Gastrocnemius medialis (tissue), 4 donors: Measurements from ENCODE around the gene KRTAP9-6. TPM values are rescaled to one million over a fixed set of nuclear protein-coding genes. Genes with fewer than 3 reads are reported as not detected.
A peak's percentile ranks its signal among the peaks of the same experiment; 100 is the strongest.

Experiments used
- ATAC-seq, 2 donors: fragments of 150-250 bp; one replicate each; pipeline ENCODE4 v1.9.1; 2016
- DNase-seq, 2 donors: peaks; one replicate each; pipeline ENCODE4 v3.0.0-alpha.2; 2019
- H3K27ac ChIP-seq, 4 donors: fragments of 200-600 bp; sonication (generic); 1 replicate in 1 of 4; 2 replicates in 3 of 4; pipeline ENCODE4 v1.5.1; 2016 to 2018; ENCODE audit warnings: mild to moderate bottlenecking in 2 of 4, moderate library complexity in 1 of 4
- H3K27me3 ChIP-seq, 3 donors: fragments of 200-600 bp; sonication (generic) in 2 of 3; 1 replicate in 1 of 3; 2 replicates in 2 of 3; pipeline versions ENCODE4 v1.5.1 to v1.6.0; 2016 to 2019; ENCODE audit warnings: mild to moderate bottlenecking in 1 of 3, moderate library complexity in 1 of 3
- H3K36me3 ChIP-seq, 2 donors: fragments of 200-600 bp; sonication (generic) in 1 of 2; one replicate each; pipeline ENCODE4 v1.5.1; 2017 to 2018
- H3K4me1 ChIP-seq, 2 donors: fragments of 200-600 bp; sonication (generic) in 1 of 2; one replicate each; pipeline ENCODE4 v1.5.1; 2016 to 2017; ENCODE audit warnings: mild to moderate bottlenecking in 2 of 2
- H3K4me3 ChIP-seq, 4 donors: fragments of 200-600 bp; sonication (generic) in 3 of 4; 1 replicate in 1 of 4; 2 replicates in 3 of 4; pipeline ENCODE4 v1.5.1; 2016 to 2019; ENCODE audit warnings: mild to moderate bottlenecking in 2 of 4
- H3K9me3 ChIP-seq, 3 donors: fragments of 200-600 bp; sonication (generic) in 2 of 3; 1 replicate in 1 of 3; 2 replicates in 2 of 3; pipeline ENCODE4 v1.5.1; 2016 to 2019
- CTCF ChIP-seq, 5 experiments: fragments of 450-650 bp in 3 of 5; fragments of 200-600 bp in 2 of 5; sonication (generic) in 2 of 5; IDR thresholded peaks in 4 of 5; conservative IDR thresholded peaks in 1 of 5; 1 replicate in 4 of 5; 2 replicates in 1 of 5; pipeline ENCODE4 v1.5.1; 2016 to 2019; ENCODE audit warnings: antibody characterized with exemption in 5 of 5, mild to moderate bottlenecking in 3 of 5, moderate library complexity in 3 of 5
- POLR2A ChIP-seq, 2 donors: fragments of 450-650 bp; IDR thresholded peaks; one replicate each; pipeline ENCODE4 v1.6.1; 2017; ENCODE audit warnings: antibody characterized with exemption in 2 of 2, mild to moderate bottlenecking in 2 of 2, moderate library complexity in 2 of 2
- in situ Hi-C, 4 donors: fragments of 200-750 bp; cut with MboI; loops; one replicate each; pipeline versions ENCODE4 v1.15.0 to v1.8.0; 2017; ENCODE audit warnings: low sequenced_read_pairs in 4 of 4
- intact Hi-C: fragments of 100-400 bp; cut with DNase I; formaldehyde crosslinking; loops from one replicate; pipeline ENCODE4 v1.15.1; 2023; ENCODE audit warnings: low total_unique reads
- total RNA-seq, 4 donors: library from RNA; depleted of rRNA; stranded (reverse); fragments of >200 nt; gene quantifications; one replicate each; pipeline versions ENCODE4 v1.1.0 to v1.2.3, GENCODE V29; 2016

Gene KRTAP9-6
- total RNA-seq, 4 donors from 2014 or later: not detected

DNA sequence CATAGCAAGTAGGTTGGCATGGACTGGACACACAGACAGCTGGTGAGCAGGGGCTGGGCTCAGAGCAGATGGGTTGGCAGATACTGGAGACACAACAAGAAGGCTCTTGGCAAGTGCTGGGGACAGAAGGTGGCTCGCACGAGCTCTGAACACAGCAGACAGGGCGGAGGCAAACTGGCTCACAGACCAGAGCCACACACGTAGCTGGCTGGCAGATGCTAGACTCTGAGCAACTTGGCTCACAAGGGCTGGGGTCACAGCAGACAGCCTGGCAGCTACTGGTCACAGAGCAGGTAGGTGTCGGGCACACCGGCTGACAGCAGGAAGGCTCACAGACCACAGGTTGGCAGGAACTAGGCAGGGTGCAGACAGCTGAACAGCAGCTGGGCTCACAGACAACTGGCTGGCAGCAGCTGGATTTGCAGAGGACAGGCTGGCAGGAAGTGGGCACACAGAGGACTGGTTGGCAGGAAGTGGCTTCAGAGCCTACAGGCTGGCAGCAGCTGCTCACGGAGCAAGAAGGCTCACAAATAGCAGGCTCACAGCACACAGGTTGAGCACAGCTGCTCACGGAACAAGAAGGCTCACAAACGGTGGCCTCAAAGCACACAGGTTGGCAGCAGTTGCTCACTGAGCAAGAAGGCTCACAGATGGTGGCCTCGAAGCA, 43.2 kb downstream of the KRTAP9-6 start:
- peak; percentile 45 to 69 for ATAC-seq
- no peak for TF ChIP-seq CTCF (IDR thresholded peaks at IDR 0.05 in 4 of 5, conservative IDR thresholded peaks at IDR 0.05 in 1 of 5)
- TF ChIP-seq POLR2A (IDR thresholded peaks at IDR 0.05): no peak
- peak in 1 of 2 donors; percentile 53 for DNase-seq
- peaks cover 7 to 8% of the 10 kb centered on the region in 2 donors for H3K4me1 ChIP-seq
- peaks cover 7 to 18% (median 14%) of the 10 kb centered on the region in 3 donors for H3K27me3 ChIP-seq
- no peak overlapping the region for H3K4me3 ChIP-seq
- H3K27ac ChIP-seq: no peak overlapping the region
- in situ Hi-C loops (loop anchor here in 1 of 4 donors (25.0 kb wide), 1 partner anchor 396 kb away; no protein-coding TSS in a partner anchor), intact Hi-C loops (no loop called here)
- no peaks in the 10 kb centered on the region for H3K9me3 ChIP-seq
- H3K36me3 ChIP-seq: no peaks in the 10 kb centered on the region

GRCh38 chr17:41308918-41309359, 43.8 kb downstream of the KRTAP9-6 start, which contains the start of gene KRTAP16-1:
TSS of gene KRTAP16-1 (minus strand) at chr17:41309309. CDS start at chr17:41309253, 56 bp downstream.
- in situ Hi-C loops (loop anchor here in 1 of 4 donors (25.0 kb wide), 1 partner anchor 397 kb away; no protein-coding TSS in a partner anchor), intact Hi-C loops (no loop called here)
- Histone ChIP-seq H3K27me3 (peaks cover 2 to 18% (median 10%) of the 10 kb centered on the region in 3 donors), H3K27ac (no peak within 1 kb of the TSS), H3K4me1 (peaks cover 7 to 8% of the 10 kb centered on the region in 2 donors), H3K4me3 (no peak within 1 kb of the TSS), H3K9me3 (no peaks in the 10 kb centered on the region), H3K36me3 (no peaks in the 10 kb centered on the region)
- DNase-seq: no peak
- no peak for ATAC-seq
- TF ChIP-seq POLR2A (IDR thresholded peaks at IDR 0.05) (no peak), CTCF (IDR thresholded peaks at IDR 0.05 in 4 of 5, conservative IDR thresholded peaks at IDR 0.05 in 1 of 5) (no peak)

DNA sequence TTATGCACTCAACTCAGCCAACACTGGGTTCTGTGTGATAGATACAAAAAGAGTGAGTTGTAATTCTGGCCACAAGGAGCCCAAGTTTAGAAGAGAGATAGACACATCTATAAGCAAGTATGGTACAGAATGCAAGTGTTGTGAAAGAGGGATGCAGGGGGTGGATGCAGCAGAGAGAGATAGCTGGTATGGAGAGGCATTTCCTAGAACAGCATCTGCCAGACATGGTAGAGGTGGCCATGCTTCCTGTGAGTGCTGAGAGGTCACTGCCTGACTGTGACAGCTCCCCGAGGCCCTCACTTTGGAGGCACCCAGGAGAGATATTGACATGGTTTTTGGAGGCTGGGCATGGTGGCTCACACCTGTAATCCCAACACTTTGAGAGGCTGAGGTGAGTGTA, 45.9 kb downstream of the KRTAP9-6 start:
- intact Hi-C loops (no loop called here), in situ Hi-C loops (loop anchor here in 1 of 4 donors (25.0 kb wide), 1 partner anchor 399 kb away; no protein-coding TSS in a partner anchor)
- Histone ChIP-seq H3K27me3 (peaks cover 0 to 21% (median 9%) of the 10 kb centered on the region in 3 donors), H3K4me3 (no peak overlapping the region), H3K36me3 (no peaks in the 10 kb centered on the region), H3K9me3 (no peaks in the 10 kb centered on the region), H3K27ac (no peak overlapping the region), H3K4me1 (peaks cover 7 to 8% of the 10 kb centered on the region in 2 donors)
- no peak for TF ChIP-seq CTCF (IDR thresholded peaks at IDR 0.05 in 4 of 5, conservative IDR thresholded peaks at IDR 0.05 in 1 of 5)
- TF ChIP-seq POLR2A (IDR thresholded peaks at IDR 0.05): no peak
- DNase-seq (no peak), ATAC-seq (no peak)

GRCh38 chr17:41315204-41315794, 50.1 kb downstream of the KRTAP9-6 start, which contains the start of gene KRTAP17-1:
TSS of gene KRTAP17-1 (minus strand) at chr17:41315710. CDS start at chr17:41315650, 60 bp downstream.
- Histone ChIP-seq H3K36me3 (no peaks in the 10 kb centered on the region), H3K27me3 (peaks cover 0 to 18% (median 5%) of the 10 kb centered on the region in 3 donors), H3K4me3 (no peak within 1 kb of the TSS), H3K9me3 (peaks cover 0 to 4% (median 0%) of the 10 kb centered on the region in 3 donors), H3K27ac (no peak within 1 kb of the TSS), H3K4me1 (no peaks in the 10 kb centered on the region)
- TF ChIP-seq CTCF (IDR thresholded peaks at IDR 0.05 in 4 of 5, conservative IDR thresholded peaks at IDR 0.05 in 1 of 5) (no peak), POLR2A (IDR thresholded peaks at IDR 0.05) (no peak)
- DNase-seq (no peak), ATAC-seq (no peak)
- intact Hi-C loops: no loop called here
- in situ Hi-C loops: loop anchor here in 1 of 4 donors (25.0 kb wide), 1 partner anchor 403 kb away; no protein-coding TSS in a partner anchor

Other genes starting within 250 kb of the KRTAP9-6 start
- gene KRTAP1-5, start 238.2 kb upstream of the KRTAP9-6 start, total RNA-seq: not detected
- gene KRTAP1-4, start 235.2 kb upstream of the KRTAP9-6 start, total RNA-seq: not detected
- gene KRTAP1-3, start 230.5 kb upstream of the KRTAP9-6 start, total RNA-seq: not detected
- not detected for gene KRTAP1-1, start 223.9 kb upstream of the KRTAP9-6 start, total RNA-seq
- gene KRTAP2-1, start 218.1 kb upstream of the KRTAP9-6 start, total RNA-seq: not detected
- gene KRTAP2-2, start 210.1 kb upstream of the KRTAP9-6 start, total RNA-seq: not detected
- gene KRTAP2-3, start 205.3 kb upstream of the KRTAP9-6 start, total RNA-seq: not detected
- gene KRTAP2-4, start 199.5 kb upstream of the KRTAP9-6 start, total RNA-seq: not detected
- not detected for gene KRTAP4-7, start 181.2 kb upstream of the KRTAP9-6 start, total RNA-seq
- gene KRTAP4-8, start 167.2 kb upstream of the KRTAP9-6 start, total RNA-seq: not detected
- not detected for gene KRTAP4-16, start 163.2 kb upstream of the KRTAP9-6 start, total RNA-seq
- not detected for gene KRTAP4-9, start 160.0 kb upstream of the KRTAP9-6 start, total RNA-seq
- not detected for gene KRTAP4-11, start 147.0 kb upstream of the KRTAP9-6 start, total RNA-seq
- gene KRTAP4-12, start 141.2 kb upstream of the KRTAP9-6 start, total RNA-seq: not detected
- not detected for gene KRTAP4-6, start 124.8 kb upstream of the KRTAP9-6 start, total RNA-seq
- gene KRTAP4-5, start 115.6 kb upstream of the KRTAP9-6 start, total RNA-seq: not detected
- not detected for gene KRTAP4-4, start 104.6 kb upstream of the KRTAP9-6 start, total RNA-seq
- gene KRTAP4-3, start 97.2 kb upstream of the KRTAP9-6 start, total RNA-seq: not detected
- gene KRTAP4-2, start 87.2 kb upstream of the KRTAP9-6 start, total RNA-seq: not detected
- not detected for gene KRTAP4-1, start 80.5 kb upstream of the KRTAP9-6 start, total RNA-seq
- not detected for gene KRTAP9-1, start 75.5 kb upstream of the KRTAP9-6 start, total RNA-seq
- gene KRTAP9-2, start 38.7 kb upstream of the KRTAP9-6 start, total RNA-seq: not detected
- not detected for gene KRTAP9-3, start 32.9 kb upstream of the KRTAP9-6 start, total RNA-seq
- gene KRTAP9-8, start 27.4 kb upstream of the KRTAP9-6 start, total RNA-seq: not detected
- not detected for gene KRTAP9-4, start 15.7 kb upstream of the KRTAP9-6 start, total RNA-seq
- gene KRTAP9-9, start 10.0 kb upstream of the KRTAP9-6 start, total RNA-seq: not detected
- gene KRTAP9-7, start 10.3 kb downstream of the KRTAP9-6 start, total RNA-seq: not detected
- not detected for gene KRTAP29-1, start 37.5 kb downstream of the KRTAP9-6 start, total RNA-seq
- gene KRTAP16-1, start 43.9 kb downstream of the KRTAP9-6 start, total RNA-seq: not detected
- gene KRTAP17-1, start 50.3 kb downstream of the KRTAP9-6 start, total RNA-seq: not detected
- gene KRT33A, start 85.5 kb downstream of the KRTAP9-6 start, total RNA-seq: not detected
- not detected for gene KRT33B, start 104.4 kb downstream of the KRTAP9-6 start, total RNA-seq
- not detected for gene KRT34, start 116.9 kb downstream of the KRTAP9-6 start, total RNA-seq
- 1 to 10 TPM in 1 of 4 donors, under 1 TPM in 3; 0.39 to 1.1 (median 0.62) TPM for gene KRT31, start 132.2 kb downstream of the KRTAP9-6 start, total RNA-seq
- gene KRT37, start 159.2 kb downstream of the KRTAP9-6 start, total RNA-seq: not detected
- not detected for gene KRT38, start 175.6 kb downstream of the KRTAP9-6 start, total RNA-seq
- under 1 TPM in 1 of 4 donors, not detected in 3; 0.41 TPM for gene KRT32, start 202.0 kb downstream of the KRTAP9-6 start, total RNA-seq
- not detected for gene KRT35, start 215.8 kb downstream of the KRTAP9-6 start, total RNA-seq
- gene KRT36, start 224.5 kb downstream of the KRTAP9-6 start, total RNA-seq: not detected
- not detected for gene KRT13, start 240.2 kb downstream of the KRTAP9-6 start, total RNA-seq